Hindlimb muscle (tissue), 1 donor: ENCODE data around the gene ITIH5. TPM values are rescaled to one million over a fixed set of nuclear protein-coding genes. Genes with fewer than 3 reads are reported as not detected.
"Not testable (repeated sequence)": the region's sequence is repeated elsewhere in the genome, so short reads cannot be mapped to it uniquely, and the experiment has no call there.

Experiments
- DNase-seq: peaks from one replicate; pipeline ENCODE4 v3.0.0-alpha.2; 2013
- polyA plus RNA-seq: library from polyadenylated mRNA; unstranded; fragments of 120-200 nt; gene quantifications from one replicate; pipeline ENCODE4 v1.2.1, GENCODE V29; 2013; ENCODE audit not compliant: insufficient read length

ITIH5 gene
- polyA plus RNA-seq, 1 donor: 42.2 TPM

DNA sequence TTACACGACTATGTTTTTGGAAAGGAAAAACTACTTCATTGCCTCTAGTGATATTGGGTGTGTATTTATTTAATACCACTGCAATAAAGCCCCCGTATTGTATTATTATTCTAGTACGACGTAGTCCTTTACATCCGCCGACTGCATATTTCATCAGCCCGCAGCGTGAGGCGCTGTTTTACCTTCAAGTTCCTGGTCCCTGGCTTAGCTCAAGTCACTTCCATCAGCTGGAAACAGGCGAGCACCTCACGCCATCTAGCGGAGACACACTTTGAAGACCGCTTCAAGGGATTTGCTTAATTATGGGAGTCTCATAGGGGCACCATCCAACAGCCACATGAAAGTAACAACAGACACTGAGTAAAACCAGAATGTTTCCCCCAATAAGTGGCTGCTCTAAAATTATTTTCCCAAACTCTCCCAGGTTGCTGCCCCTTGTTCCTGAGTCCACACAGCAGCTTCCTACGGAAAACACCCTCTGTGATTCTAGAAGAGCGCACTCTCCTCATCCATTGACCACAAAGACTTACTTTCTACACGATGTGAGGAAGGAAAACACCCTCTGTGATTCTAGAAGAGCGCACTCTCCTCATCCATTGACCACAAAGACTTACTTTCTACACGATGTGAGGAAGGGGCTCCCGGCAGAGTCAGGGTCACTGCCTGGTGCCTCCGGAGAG lies 20.6 kb upstream of the ITIH5 start:
- DNase-seq: peak; percentile 88

DNA sequence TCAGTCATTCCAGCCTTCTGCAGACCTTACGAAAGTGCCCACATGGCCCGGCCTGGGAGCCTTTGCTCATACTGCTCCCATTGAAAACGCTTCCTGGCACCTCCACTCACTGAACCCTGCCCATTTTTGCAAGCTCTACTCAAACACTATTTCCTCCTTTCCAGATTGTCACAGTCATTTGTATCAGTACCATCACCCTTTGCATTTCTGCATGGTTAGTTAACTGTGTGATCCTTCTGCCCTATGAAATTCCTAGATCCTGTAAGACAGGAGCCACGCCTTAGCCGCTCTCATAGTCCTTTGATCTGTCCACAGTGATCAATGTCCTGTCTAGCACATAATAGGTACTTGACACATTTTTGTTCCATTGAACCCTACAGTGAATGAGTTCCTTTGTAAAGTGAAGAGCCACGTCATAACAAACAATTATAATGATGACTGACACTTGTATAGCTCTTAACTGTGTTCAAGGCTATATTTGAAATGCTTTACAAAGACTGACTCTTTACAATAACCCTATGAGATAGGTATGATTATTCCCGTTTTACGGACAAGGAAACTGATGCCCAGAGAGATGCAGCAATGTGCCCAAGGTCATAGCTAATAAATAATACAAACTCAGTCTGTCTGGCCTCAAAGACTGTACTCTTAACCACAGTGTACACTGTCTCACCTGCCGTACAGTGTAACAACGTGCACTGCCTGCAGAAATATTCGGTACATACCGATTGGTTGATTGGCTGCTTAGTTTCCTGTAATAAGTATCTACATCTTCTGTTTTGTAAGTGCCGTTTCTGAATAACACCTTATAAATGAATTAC lies 19.8 kb upstream of the ITIH5 start:
- DNase-seq: no peak

DNA sequence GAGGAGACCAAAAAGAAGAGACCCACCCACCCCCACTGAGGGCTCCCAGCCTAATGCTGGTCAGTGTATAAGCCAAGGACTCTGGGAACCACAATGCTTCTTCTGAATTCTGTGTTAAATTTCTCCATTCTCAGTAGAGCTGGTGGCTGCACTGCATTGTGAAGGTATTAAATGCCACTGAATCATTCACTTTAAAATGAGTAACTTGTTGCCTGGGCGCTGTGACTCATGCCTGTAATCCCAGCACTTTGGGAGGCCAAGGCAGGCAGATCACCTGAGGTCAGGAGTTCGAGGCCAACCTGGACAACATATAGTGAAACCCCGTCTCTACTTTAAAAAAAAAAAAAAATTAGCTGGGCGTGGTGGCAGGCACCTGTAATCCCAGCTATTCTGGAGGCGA lies 13.3 kb upstream of the ITIH5 start:
- not testable (repeated sequence) for DNase-seq

DNA sequence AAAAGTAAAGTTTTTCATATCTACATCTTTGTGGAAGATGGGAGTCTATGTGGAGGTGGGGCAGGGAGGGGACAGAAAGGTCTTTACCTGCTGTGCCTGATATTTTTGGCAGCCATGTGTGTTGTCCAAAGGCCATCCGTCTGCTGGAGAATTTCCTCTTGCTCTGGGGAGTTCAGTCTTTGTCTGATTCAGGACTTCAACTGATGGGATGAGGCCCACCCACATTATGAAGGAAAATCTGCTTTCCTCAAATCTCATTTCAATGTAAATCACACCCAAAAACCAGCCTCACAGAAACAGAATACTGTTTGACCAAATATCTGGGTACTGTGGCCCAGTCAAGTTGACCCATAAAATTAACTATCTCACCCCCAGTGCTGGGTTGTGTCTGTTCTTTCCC lies 12.5 kb upstream of the ITIH5 start:
- no peak for DNase-seq

DNA sequence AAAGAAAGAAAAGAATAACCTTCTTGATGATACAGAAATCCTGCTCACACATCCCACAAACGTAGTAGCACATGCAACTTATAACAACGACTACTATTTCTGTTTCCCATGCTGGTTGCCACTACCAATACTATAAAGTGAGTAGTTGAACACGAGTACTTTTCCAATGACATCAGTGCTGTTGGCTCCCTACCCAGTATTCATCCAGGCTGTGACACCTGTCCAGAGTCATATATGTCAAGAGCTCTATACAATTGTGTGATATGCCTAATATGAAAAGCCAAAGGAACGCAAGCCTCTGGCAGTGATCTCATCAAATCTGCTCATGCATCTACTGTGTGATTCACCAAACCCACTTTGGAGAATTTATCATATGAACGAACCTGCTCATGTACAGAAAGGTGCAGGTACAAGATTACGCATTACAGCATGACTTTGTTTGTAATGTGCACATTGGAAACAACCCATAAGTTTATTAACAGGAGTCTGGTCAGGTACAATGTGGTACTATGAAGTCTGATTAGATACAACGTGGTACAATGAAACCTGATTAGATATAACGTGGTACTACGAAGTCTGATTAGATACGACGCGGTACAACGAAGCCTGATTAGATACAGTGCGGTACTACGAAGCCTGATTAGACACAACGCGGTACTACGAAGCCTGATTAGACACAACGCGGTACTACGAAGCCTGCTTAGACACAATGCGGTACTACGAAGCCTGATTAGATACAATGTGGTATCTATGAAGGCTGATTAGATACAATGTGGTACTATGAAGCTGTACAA lies 5.8 kb upstream of the ITIH5 start:
- peak; percentile 35 for DNase-seq

- DNase-seq: no peak
Observed at GRCh38 chr10:7670157-7670556, 3.4 kb upstream of the ITIH5 start.

- peak; percentile 20 for DNase-seq
Observed at GRCh38 chr10:7667262-7668141, 736 bp upstream of the ITIH5 start.

DNA sequence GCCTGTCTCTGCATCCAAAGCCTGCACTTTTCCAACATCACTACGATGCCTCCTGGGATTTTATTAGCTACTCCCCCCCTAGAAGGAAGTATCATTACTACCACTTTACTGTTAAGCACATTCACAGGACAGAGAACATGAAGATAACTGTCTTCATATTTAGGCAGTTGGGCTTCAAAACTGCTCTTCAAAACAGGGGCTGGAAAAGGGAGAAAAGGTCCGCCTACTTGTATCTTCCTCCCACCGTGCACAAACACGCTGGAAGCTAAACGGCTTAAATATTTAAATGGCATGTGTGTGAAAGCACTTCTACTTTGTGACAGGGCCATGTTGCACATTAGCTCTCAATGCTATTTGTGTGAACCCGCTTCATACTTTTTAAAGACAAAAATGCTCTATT lies 999 bp downstream of the ITIH5 start:
- peak; percentile 15 for DNase-seq

GRCh38 chr10:7664707-7665106 lies 2.1 kb downstream of the ITIH5 start:
- DNase-seq: no peak

GRCh38 chr10:7662522-7662921 lies 4.2 kb downstream of the ITIH5 start:
- DNase-seq: no peak

DNA sequence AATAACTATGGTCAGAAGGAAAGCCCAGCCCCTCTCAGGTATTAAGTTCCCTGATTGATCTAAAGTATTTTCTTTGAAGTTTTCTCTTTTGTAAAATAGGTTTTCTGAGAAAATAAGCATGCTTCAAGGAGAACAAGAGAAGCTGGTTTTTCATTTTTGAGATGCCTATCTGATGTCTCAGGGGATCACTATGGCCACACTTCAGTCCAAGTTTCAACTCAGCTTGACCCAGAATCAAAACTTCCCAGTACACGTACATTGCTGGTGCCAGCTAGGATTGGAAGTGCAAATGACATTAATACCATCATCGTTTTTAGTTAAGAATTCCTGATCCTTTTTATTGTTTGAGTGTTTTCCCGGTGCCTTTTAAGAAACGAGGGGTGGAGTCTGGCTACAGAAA lies 7.2 kb downstream of the ITIH5 start:
- DNase-seq: no peak

DNA sequence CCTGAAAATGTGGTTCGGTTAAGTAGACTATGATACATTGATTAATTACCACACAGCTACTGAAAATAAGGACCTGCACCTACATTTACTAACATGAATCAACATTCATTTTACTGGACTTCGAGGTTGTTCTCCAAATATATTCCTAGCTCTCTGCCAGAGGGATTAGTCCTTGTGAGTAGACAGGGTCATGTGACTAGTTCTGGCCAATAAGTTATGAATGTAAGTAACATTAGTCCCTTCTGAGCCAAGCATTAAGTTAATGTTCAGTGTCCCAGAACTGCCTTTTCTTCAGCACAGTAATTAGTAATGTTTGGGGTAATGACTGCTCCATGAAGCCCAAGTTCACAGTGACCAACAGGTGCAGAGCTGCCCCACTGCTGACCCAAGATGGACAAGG lies 9.2 kb downstream of the ITIH5 start:
- no peak for DNase-seq

GRCh38 chr10:7657079-7657478 lies 9.7 kb downstream of the ITIH5 start:
- not testable (repeated sequence) for DNase-seq

GRCh38 chr10:7651853-7652470 lies 14.8 kb downstream of the ITIH5 start:
- DNase-seq: no peak

GRCh38 chr10:7649673-7650300 lies 17.0 kb downstream of the ITIH5 start:
- peak; percentile 61 for DNase-seq

- DNase-seq: no peak
Observed at GRCh38 chr10:7647062-7647664, 19.6 kb downstream of the ITIH5 start.

- DNase-seq: no peak
Observed at GRCh38 chr10:7642491-7643011, 24.2 kb downstream of the ITIH5 start.

GRCh38 chr10:7635408-7636125 lies 31.2 kb downstream of the ITIH5 start:
- no peak for DNase-seq

GRCh38 chr10:7634142-7634894 lies 32.4 kb downstream of the ITIH5 start:
- peak; percentile 63 for DNase-seq
